GM18909 (cell line): Measurements from ENCODE around the gene PRR33.

Experiments
- ATAC-seq: cut with Tn5 transposase; IDR thresholded peaks from one replicate; pipeline ENCODE4 v1.9.1; 2021; ENCODE audit warnings: mild to moderate bottlenecking; ENCODE audit not compliant: unreplicated experiment, poor library complexity

Gene PRR33

GRCh38 chr11:1866776-1867175, 24.9 kb downstream of the PRR33 start:
- no peak for ATAC-seq

- no peak for ATAC-seq
These were observed 25.5 kb downstream of the PRR33 start for GRCh38 chr11:1866226-1866625.

- no peak for ATAC-seq
These were observed 26.6 kb downstream of the PRR33 start for GRCh38 chr11:1864831-1865665.

- no peak for ATAC-seq
These were observed 27.5 kb downstream of the PRR33 start for GRCh38 chr11:1864231-1864630.

- no peak for ATAC-seq
These were observed 28.1 kb downstream of the PRR33 start for GRCh38 chr11:1863352-1864216.

GRCh38 chr11:1862588-1863351, 28.9 kb downstream of the PRR33 start:
- no peak for ATAC-seq

GRCh38 chr11:1861435-1862411, 30.0 kb downstream of the PRR33 start:
- ATAC-seq: no peak

- no peak for ATAC-seq
These were observed 31.6 kb downstream of the PRR33 start for GRCh38 chr11:1860108-1860507.

GRCh38 chr11:1859004-1859403, 32.7 kb downstream of the PRR33 start:
- ATAC-seq: no peak

GRCh38 chr11:1858576-1858975, 33.1 kb downstream of the PRR33 start:
- no peak for ATAC-seq

GRCh38 chr11:1858154-1858553, 33.5 kb downstream of the PRR33 start:
- no peak for ATAC-seq

- ATAC-seq: no peak
These were observed 34.6 kb downstream of the PRR33 start for GRCh38 chr11:1857064-1857463.

- no peak for ATAC-seq
These were observed 35.2 kb downstream of the PRR33 start for GRCh38 chr11:1856306-1857005.

- ATAC-seq: no peak
These were observed 35.8 kb downstream of the PRR33 start for GRCh38 chr11:1855886-1856265.

- peak; percentile 39 for ATAC-seq
These were observed 36.5 kb downstream of the PRR33 start for GRCh38 chr11:1854949-1855885.

- ATAC-seq: peak; percentile 32
These were observed 37.4 kb downstream of the PRR33 start for GRCh38 chr11:1854132-1854948.
